Measurements from ENCODE around the gene DEFB108B.
A peak's percentile ranks its signal among the peaks of the same experiment; 100 is the strongest.
"Not testable (repeated sequence)": the region's sequence is repeated elsewhere in the genome, so short reads cannot be mapped to it uniquely, and the experiment has no call there.

DEFB108B gene

GRCh38 chr11:71821539-71821938, 11.5 kb upstream of the DEFB108B start:
- not testable (repeated sequence) for DNase-seq (ENCODE audit: low spot score)

DNA sequence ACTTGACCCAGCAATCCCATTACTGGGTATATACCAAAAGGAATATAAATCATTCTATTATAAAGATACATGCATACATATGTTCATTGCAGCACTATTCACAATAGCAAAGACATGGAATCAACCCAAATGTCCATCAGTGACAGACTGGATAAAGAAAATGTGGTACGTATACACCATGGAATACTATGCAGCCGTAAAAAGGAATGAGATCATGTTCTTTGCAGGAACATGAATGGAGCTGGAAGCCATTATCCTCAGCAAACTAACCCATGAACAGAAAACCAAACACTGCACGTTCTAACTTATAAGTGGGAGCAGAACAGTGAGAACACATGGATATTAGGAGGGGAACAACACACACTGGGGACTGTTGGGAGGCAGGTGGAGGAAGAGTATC, 3.8 kb upstream of the DEFB108B start:
- DNase-seq (ENCODE audit: low spot score) = not testable (repeated sequence)

- DNase-seq (ENCODE audit: low spot score) = not testable (repeated sequence)
Observed at GRCh38 chr11:71829686-71830085, 3.3 kb upstream of the DEFB108B start.

DNA sequence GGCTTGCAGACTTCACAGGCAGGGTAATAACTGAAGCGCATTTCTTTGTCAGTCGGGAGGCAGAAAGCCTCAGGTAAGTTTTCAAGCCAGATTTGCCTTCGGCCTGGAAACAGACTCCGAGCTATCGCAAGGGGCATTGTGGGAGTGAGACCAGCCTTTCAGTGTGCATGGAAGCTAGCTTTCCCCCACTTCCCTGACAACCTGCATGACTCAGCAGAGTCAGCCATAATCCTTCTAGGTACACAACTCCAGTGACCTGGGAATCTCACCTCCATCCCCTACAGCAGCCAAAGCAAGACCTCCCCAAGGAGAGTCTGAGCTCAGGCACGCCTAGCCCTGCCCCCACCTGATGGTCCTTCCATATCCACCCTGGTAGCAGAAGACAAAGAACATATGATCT, 9.7 kb downstream of the DEFB108B start:
- DNase-seq (ENCODE audit: low spot score) = not testable (repeated sequence)

GRCh38 chr11:71843355-71843754, 10.4 kb downstream of the DEFB108B start:
- not testable (repeated sequence) for DNase-seq (ENCODE audit: low spot score)

- no peak for DNase-seq (ENCODE audit: low spot score)
Observed at GRCh38 chr11:71843858-71844257, 10.9 kb downstream of the DEFB108B start.

DNA sequence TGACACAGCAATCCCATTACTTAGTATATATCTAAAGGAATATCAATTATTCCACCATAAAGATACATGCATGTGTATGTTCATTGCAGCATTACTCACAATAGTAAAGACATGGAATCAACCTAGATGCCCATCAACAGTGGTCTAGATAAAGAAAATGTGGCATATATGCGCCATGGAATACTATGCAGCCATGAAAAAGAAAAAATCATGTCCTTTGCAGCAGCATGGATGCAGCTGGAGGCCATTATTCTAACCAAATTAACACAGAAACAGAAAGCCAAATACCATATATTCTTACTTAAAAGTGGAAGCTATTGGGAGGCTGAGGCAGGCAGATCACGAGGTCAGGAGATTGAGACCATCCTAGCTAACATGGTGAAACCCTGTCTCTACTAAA, 20.9 kb downstream of the DEFB108B start:
- not testable (repeated sequence) for DNase-seq (ENCODE audit: low spot score)

DNA sequence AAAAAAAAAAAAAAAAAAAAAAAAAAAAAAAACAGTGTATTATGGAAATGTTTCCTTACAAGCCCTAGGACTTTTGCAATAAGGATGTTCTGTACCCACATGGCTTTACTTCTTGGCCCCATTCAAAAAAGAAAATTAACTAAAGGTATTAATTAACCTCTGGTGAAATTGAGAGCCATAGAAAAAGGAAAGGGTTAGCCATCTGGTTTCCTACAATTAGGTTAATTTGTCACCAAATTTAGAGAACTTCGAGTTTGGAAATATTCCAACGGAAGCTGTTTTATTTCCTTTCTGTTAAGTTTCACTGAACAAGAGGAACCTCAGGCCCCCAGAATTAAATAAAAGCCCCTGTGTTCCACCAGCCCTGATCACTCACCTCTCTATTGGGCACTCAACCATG, 22.9 kb downstream of the DEFB108B start:
- not testable (repeated sequence) for DNase-seq (ENCODE audit: low spot score)

DNA sequence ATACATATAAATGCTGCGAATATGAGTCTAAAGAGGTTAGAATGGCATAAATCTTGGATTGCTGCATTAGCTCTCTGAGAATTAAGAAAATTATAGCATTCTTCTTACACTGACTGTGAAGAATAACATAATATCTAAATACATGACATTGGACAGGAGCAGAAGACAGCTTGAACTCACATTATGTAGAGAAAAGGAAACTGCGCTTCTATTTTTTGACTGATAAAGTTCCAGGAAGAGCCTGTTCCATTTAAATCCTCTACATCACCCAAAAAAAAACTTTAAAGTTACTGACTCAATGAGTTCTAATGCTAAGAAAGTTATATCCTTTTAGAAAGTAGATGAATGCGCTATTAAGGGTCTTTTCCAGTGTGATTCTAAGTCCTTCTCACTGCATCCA, 27.8 kb downstream of the DEFB108B start:
- not testable (repeated sequence) for DNase-seq (ENCODE audit: low spot score)

GRCh38 chr11:71863978-71864627, 31.1 kb downstream of the DEFB108B start:
- DNase-seq (ENCODE audit: low spot score) = peak; percentile 49

DNA sequence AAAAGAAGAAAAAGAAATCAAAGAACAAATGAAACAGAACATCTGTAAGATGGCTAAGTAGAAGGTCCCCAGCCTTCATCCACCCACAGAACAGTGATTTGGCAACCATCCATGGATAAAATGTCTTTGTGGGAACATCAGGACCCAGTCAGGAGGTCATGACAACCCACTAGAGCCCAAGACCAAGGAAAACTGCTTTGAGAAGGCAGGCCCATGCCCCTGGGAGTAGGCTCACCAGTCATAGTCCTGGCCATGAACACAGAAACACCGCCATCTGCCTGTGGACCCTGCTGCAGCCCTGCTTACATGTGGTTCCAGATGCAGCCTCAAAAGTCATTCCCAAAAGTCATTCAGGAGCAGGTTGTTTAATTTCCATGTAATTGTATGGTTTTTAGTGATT, 34.2 kb downstream of the DEFB108B start:
- not testable (repeated sequence) for DNase-seq (ENCODE audit: low spot score)

- DNase-seq (ENCODE audit: low spot score) = not testable (repeated sequence)
Observed at GRCh38 chr11:71869931-71870330, 36.9 kb downstream of the DEFB108B start.

- DNase-seq (ENCODE audit: low spot score) = not testable (repeated sequence)
Observed at GRCh38 chr11:71870661-71871060, 37.7 kb downstream of the DEFB108B start.

DNA sequence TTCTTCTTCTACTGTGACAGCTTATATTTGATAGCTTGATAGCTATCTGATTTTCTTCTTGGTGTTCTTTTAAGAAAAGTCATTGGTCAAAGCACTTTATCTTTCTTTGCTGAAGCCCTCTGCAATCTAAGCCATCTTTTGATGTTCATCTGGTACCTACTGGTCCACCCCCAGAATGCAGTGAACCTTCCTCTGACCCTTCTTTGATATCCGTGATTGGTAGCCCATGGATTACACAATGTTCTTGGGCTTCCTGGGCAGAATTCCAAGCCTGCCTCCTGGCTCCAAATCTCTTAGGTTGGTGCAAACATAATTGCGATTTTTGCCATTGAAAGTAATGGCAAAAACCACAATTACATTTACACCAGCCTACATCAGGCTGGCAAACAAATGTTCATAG, 43.3 kb downstream of the DEFB108B start:
- DNase-seq (ENCODE audit: low spot score) = not testable (repeated sequence)

- not testable (repeated sequence) for DNase-seq (ENCODE audit: low spot score)
Observed at GRCh38 chr11:71878059-71878458, 45.1 kb downstream of the DEFB108B start, which contains the start of gene DEFB131B. TSS of gene DEFB131B (plus strand) at chr11:71878453. CDS start at chr11:71878453, 0 bp downstream.

- DNase-seq (ENCODE audit: low spot score) = not testable (repeated sequence)
Observed at GRCh38 chr11:71885806-71886205, 52.8 kb downstream of the DEFB108B start.
